ENCODE results near the gene DNAH2. TPM values are rescaled to one million over a fixed set of nuclear protein-coding genes. Genes with fewer than 3 reads are reported as not detected.

Gene DNAH2
- total and polyA plus RNA-seq, 2 of the 13 experiments (the other 11 are each of a cell fraction or from before 2014, with no cell fraction given) = not detected

- TF ChIP-seq ZNF800 (CRISPR knock-in tag; IDR thresholded peaks at IDR 0.05) (no peak), ZBTB7A (CRISPR knock-in tag; IDR thresholded peaks at IDR 0.05) (0 out of 2 replicates have a peak, but pooled peaks have one; percentile 27), FOXC1 (CRISPR knock-in tag; IDR thresholded peaks at IDR 0.05; ENCODE audit: borderline replicate concordance) (no peak), KMT2A (CRISPR knock-in tag; IDR thresholded peaks at IDR 0.05) (no peak), NR2F6 (IDR thresholded peaks at IDR 0.05) (0 out of 2 replicates have a peak, but pooled peaks have one; percentile 15), NR2F6 (CRISPR knock-in tag; IDR thresholded peaks at IDR 0.05) (peak; percentile 27; the same call in 1 of the 2 replicates), ZFP82 (CRISPR knock-in tag; IDR thresholded peaks at IDR 0.05; ENCODE audit: borderline replicate concordance) (no peak), CCAR2 (optimal IDR thresholded peaks at IDR 0.05; ENCODE audit: low read depth, low read length) (no peak), NFATC3 (CRISPR knock-in tag; IDR thresholded peaks at IDR 0.05) (0 out of 2 replicates have a peak, but pooled peaks have one; percentile 22), ZNF136 (CRISPR knock-in tag; IDR thresholded peaks at IDR 0.05; ENCODE audit: low read depth) (no peak), RELA (CRISPR knock-in tag; IDR thresholded peaks at IDR 0.05) (peak; percentile 99), ZNF496 (CRISPR knock-in tag; IDR thresholded peaks at IDR 0.05; ENCODE audit: insufficient replicate concordance) (no peak), ZBTB44 (CRISPR knock-in tag; IDR thresholded peaks at IDR 0.05) (no peak), ZBTB46 (CRISPR knock-in tag; IDR thresholded peaks at IDR 0.05; ENCODE audit: borderline replicate concordance) (no peak), TARDBP (CRISPR knock-in tag; IDR thresholded peaks at IDR 0.05) (peak; percentile 64; the same call in 1 of the 2 replicates), ARHGAP35 (CRISPR knock-in tag; IDR thresholded peaks at IDR 0.05; ENCODE audit: borderline replicate concordance) (no peak), ZMYM3 (CRISPR knock-in tag; IDR thresholded peaks at IDR 0.05) (no peak), HMGXB4 (CRISPR knock-in tag; IDR thresholded peaks at IDR 0.05; ENCODE audit: borderline replicate concordance in 1 of 2, low read depth in 1 of 2) (peak in 1 of 2 experiments; percentile 25; a peak in 1 of 4 replicates), ZNF33B (CRISPR knock-in tag; IDR thresholded peaks at IDR 0.05) (no peak), ZSCAN25 (CRISPR knock-in tag; IDR thresholded peaks at IDR 0.05) (no peak; the same call in 1 of the 2 replicates), ADNP (CRISPR knock-in tag; IDR thresholded peaks at IDR 0.05) (no peak), SP5 (CRISPR knock-in tag; IDR thresholded peaks at IDR 0.05; ENCODE audit: borderline replicate concordance, low read depth) (0 out of 2 replicates have a peak, but pooled peaks have one; percentile 30), HMGA1 (CRISPR knock-in tag; conservative IDR thresholded peaks at IDR 0.05) (no peak)
These were observed 30.3 kb upstream of the DNAH2 start, which contains the start of gene TP53 (continued) for GRCh38 chr17:7687072-7687907.
